ENCODE measurements around the gene LGR5.
A peak's percentile ranks its signal among the peaks of the same experiment; 100 is the strongest.

LGR5 gene

GRCh38 chr12:71405884-71406283 is 33.7 kb upstream of the LGR5 start:
- TF ChIP-seq CTCF (IDR thresholded peaks at IDR 0.05; ENCODE audit: insufficient read depth, low read depth, low read length, missing control alignments), result no peak
- DNase-seq (ENCODE audit: low read depth), result no peak
- no peak overlapping the region for H3K4me3 ChIP-seq (ENCODE audit: low read length)

GRCh38 chr12:71407732-71408131 is 31.9 kb upstream of the LGR5 start:
- TF ChIP-seq CTCF (IDR thresholded peaks at IDR 0.05; ENCODE audit: insufficient read depth, low read depth, low read length, missing control alignments), result no peak
- H3K4me3 ChIP-seq (ENCODE audit: low read length), result no peak overlapping the region
- DNase-seq (ENCODE audit: low read depth), result no peak

- no peak for DNase-seq (ENCODE audit: low read depth)
- H3K4me3 ChIP-seq (ENCODE audit: low read length), result no peak overlapping the region
- no peak for TF ChIP-seq CTCF (IDR thresholded peaks at IDR 0.05; ENCODE audit: insufficient read depth, low read depth, low read length, missing control alignments)
Observed at GRCh38 chr12:71410844-71411243, 28.8 kb upstream of the LGR5 start.

- H3K4me3 ChIP-seq (ENCODE audit: low read length), result no peak overlapping the region
- no peak for DNase-seq (ENCODE audit: low read depth)
- TF ChIP-seq CTCF (IDR thresholded peaks at IDR 0.05; ENCODE audit: insufficient read depth, low read depth, low read length, missing control alignments), result no peak
Observed at GRCh38 chr12:71411635-71412034, 28.0 kb upstream of the LGR5 start.

- TF ChIP-seq CTCF (IDR thresholded peaks at IDR 0.05; ENCODE audit: insufficient read depth, low read depth, low read length, missing control alignments), result peak; percentile 85
- H3K4me3 ChIP-seq (ENCODE audit: low read length), result no peak overlapping the region
- DNase-seq (ENCODE audit: low read depth), result peak; percentile 70
Observed at GRCh38 chr12:71415336-71416231, 24.0 kb upstream of the LGR5 start.

GRCh38 chr12:71417181-71417580 is 22.4 kb upstream of the LGR5 start:
- no peak for TF ChIP-seq CTCF (IDR thresholded peaks at IDR 0.05; ENCODE audit: insufficient read depth, low read depth, low read length, missing control alignments)
- no peak overlapping the region for H3K4me3 ChIP-seq (ENCODE audit: low read length)

More at GRCh38 chr12:71417181-71417580, 22.4 kb upstream of the LGR5 start:
- DNase-seq (ENCODE audit: low read depth), result no peak
